Stimulated activated CD8-positive, alpha-beta memory T cell treated with anti-CD3 and anti-CD28 coated beads, Interleukin-7, amount 100 ng/mL, for 4 hours (primary cell): ENCODE data around the gene ICA1.
"Not testable (repeated sequence)": the region's sequence is repeated elsewhere in the genome, so short reads cannot be mapped to it uniquely, and the experiment has no call there.

Experiments
- DNase-seq, 2 donors: peaks; one replicate each; pipeline ENCODE4 v3.0.0-alpha.2; 2020; ENCODE audit warnings: low read depth in 2 of 2

Gene ICA1

DNA sequence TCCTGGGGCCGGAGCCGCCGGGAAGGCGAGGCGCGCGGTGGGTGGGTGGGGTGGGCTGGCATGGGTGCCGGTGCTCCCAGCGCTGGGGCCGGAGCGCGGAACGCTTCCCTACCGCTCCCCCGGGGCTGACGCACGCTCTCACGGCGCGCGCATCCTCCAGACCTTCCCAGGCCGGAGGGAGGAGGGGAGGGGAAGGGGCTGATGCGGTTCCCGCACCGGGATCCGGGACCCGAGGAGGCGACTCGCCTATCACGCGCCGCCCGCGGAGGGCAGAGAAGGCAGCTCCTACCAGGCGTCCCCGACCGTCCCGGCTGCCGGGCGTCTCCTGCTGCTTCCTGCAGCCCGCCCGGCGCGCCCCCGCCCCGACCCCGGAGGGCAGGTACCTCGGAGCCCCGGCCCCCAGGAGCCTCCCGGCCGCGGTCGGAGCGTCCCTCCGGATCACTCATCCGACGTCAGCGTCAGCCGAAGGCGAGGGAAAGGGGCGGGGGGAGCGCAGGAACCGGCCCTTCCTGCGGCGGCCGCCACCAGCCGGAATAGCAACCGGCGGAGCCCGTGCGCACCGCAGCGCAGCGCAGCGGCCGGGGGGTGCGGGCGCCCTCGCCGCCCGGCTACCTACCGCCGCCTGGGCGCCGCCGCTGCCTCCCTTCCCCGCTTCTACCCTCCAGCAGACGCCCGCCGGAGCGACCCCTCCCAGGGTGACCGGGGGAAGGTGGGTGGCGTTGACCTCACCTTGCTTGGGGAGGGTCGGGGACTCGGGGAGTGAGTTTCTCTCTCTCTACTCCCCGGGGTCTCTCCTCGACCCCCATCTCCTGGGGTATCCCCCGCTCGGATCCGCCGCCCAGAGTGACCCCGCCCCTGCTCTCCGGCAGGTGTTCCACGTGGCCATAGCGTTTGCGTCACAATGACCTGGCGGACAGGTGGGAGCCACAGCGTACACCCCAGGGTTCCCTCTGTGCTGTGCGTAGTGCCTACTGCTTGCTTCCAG, at the start of gene ICA1:
Gene ICA1 (minus strand): TSS at position 457 of the 985 bp plus-strand sequence. CDS start 26,241 bp downstream, outside the sequence.
- no peak for DNase-seq

DNA sequence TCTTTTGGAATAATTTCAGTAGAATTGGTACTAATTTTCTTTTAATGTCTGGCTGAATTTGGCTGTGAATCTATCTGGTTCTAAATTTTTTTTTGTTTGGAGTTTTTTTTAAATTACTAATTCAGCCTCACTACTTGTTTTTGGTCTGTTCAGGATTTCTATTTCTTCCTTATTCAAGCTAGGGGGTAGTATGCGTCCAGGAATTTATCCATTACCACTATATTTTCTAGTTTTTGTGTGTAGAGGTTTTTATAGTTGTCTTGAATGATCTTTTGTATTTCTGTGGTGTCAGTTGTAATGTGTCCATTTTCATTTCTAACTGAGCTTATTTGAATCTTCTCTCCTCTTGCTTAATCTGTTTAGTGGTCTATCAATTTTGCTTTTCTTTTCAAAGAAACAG, 48.9 kb upstream of the ICA1 start:
- no peak for DNase-seq

DNA sequence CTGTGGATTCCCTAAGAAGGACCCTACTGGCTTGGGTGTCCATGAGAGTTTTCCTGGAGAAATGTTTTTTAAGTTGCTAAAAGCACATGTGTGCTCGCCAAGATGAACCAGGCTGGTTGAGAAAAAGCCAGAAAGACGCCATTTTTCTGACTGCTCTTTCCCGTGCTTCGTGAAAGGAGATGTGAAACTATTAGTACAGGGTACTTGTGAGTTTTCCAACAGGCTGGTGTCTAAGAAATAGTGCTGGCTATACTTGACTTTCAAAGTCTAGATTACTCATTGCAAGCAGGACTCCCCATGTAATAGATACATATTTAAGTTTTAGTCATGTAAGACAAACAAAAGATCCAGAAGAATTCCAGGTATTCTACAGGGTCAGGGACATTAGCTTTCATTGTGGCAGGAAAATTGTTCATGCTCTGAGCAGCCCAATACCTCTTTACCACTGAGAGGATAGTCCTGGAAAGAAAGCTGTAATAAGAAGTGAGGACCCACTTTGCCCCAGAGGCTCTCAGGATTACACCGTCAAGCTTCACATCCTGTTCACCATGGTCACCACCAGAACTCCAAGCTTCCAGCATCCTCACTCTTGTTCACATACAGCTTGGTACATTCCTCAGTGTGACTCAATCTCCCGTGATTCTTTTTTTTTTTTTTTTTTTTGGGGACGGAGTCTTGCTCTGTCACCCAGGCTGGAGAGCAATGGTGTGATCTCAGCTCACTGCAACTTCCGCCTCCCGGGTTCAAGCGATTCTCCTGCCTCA, 43.8 kb upstream of the ICA1 start:
- DNase-seq = no peak

DNA sequence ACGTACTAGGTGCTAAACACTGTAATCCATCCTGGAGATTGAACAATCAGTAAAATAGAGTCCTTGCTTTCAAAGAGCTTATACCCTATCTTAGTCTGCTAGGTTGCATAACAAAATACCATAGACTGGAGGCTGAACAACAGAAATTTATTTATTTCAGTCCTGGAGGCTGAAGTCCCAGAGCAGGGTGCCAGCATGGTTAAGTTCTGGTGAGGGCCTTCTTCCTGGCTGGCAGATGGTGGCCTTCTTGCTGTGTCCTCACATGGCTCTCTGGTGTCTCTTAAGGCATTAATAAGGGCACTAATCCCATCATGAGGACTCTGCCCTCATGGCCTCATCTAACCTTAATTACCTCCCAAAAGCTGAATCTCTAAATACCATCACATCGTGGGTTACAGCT, 43.1 kb upstream of the ICA1 start:
- DNase-seq = no peak

DNA sequence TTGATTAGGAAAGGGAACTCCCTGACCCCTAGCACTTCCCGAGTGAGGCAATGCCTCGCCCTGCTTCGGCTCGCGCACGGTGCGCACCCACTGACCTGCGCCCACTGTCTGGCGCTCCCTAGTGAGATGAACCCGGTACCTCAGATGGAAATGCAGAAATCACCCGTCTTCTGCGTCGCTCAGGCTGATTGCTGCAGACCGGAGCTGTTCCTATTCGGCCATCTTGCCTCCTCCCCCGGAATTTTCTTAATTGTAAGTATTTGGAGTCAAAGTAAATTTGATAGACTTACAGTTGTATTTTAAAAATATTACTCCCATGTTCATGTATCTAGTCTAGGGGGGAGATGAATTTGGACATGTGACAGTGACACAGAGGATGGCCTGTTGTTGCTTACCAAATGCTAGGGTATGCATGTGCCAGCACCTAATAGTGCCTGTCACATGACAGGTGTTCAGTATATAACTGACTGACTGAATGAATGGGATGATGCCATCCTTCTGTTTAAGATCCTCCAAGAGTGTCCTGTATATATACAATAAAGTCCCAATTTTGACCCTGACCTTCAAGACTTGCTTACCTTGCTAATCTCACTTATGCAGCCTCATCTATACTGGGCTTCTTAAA, 42.0 kb upstream of the ICA1 start:
- DNase-seq = no peak

DNA sequence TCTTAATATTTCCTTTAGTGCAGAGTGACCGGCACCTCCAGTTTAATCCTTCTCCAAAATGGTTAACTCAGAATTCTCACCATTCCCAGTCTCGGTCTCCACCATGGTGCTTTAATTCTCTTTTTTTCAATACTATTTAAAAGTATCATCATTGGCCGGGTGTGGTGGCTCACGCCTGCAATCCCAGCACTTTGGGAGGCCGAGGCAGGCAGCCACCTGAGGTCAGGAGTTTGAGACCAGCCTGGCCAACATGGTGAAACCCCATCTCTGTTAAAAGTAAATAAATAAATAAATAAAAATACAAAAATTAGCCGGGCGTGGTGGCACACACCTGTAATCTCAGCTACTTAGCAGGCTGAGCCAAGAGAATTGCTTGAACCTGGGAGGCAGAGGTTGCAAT, 35.1 kb upstream of the ICA1 start:
- not testable (repeated sequence) for DNase-seq

DNA sequence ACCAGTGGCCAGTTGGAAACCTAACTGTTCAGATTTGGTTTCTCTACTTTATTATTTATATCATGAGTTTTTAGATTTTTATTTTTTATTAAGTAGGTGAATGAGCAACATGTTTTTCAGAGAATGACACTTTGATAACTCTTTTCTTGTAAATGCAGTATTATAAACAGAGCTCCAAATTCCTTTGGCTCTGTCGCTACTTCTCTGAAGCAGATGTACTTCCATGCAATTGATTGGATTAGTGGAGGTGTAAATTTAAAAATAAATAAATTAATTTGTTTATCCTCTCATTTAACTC, 34.3 kb upstream of the ICA1 start:
- DNase-seq = no peak

DNA sequence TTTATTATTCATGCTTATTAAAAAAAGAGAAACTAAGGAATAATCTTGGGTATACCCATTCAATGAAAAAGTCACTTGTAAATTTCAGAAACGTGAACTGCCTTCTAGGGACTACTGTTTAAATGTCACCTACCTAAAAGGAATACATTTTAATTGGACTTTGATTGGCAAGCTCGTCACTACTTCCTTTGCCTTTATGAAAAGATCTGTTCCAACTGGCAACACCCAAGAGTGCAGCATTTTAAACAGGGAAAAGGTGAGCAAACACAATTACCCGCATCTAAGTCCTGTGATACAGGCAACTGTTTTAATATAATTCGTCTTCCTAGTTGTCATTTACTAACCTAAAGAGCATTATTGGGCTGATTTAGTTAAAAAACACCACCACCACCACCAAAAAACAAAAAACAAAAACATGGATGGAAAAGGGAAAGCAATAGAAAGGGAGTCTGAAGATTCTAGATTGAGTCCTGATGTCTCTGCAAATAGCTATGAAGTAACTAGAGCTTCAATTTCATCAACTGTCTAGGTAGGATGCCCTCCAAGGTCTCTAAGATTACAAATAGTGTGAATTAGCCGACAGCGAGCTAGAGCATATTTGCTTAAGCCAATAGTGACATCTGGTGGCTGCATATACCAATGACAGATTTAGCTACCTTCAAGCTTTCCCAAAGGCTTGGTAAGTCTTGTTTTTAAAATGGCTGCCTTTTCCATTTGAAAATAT, 33.8 kb upstream of the ICA1 start:
- peak; percentile 8 for DNase-seq

DNA sequence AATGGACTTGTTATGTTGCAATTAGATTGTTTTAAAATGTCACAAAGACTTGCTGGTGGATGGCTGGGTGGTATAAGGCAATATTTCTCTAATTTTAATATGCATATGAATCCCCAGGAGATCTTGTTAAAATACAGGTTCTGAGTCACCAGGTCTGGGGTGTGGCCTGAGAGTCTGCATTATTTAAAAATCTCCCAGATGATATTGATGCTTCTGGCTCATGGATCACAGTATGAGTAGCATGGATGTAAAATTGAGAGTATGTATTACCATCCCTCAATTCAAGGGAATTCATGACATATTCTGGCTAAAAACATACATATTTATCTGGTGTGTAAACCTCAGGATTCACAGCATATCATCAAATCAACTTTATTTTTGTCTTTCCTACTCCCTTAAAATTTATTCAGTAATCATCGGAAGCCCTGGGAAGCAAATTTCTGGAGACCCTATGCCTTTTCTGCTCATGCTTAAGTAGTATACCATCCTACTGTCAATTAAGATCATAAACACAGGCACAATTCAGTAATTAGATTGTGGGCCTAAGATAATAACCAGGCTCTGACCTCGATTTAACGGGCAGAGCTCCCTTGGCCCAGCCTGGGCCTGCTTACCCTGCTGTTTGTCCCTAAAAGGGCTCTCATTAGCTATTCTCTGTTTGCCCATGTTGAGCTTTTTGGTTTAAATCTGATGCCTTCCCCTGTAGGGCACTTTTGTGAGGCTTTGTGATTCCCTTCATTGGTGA, 29.6 kb upstream of the ICA1 start:
- DNase-seq = no peak

DNA sequence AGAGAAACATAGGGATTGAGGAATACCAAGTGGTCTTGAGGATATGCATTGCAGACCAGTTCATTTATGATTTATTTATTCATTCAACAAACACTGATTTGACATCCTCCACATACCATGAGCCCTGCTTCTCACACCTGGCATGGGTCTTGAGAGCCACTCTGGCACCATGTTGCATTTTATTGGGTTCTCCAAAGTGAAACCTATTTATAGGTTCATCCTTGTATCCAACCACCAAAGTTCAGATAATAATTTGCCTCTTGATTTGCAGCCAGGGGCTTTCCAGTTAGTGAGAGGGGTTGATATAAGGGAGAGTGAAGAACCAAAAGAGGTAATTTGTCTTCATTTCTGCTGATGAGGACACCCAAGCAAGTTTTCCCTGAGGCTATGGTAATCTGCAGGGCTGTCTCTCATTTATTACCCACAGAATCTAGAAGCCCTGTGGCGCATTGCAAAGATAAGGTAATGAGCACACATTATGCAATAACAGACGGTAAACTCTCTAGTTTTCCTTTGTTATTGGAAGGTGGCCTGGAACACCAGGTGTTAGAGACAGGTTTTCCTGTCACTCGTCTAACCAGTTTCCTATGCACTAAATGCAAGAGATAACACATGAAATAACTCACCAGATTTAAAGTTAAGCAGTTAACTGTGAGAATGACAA, 28.8 kb upstream of the ICA1 start:
- DNase-seq = no peak

DNA sequence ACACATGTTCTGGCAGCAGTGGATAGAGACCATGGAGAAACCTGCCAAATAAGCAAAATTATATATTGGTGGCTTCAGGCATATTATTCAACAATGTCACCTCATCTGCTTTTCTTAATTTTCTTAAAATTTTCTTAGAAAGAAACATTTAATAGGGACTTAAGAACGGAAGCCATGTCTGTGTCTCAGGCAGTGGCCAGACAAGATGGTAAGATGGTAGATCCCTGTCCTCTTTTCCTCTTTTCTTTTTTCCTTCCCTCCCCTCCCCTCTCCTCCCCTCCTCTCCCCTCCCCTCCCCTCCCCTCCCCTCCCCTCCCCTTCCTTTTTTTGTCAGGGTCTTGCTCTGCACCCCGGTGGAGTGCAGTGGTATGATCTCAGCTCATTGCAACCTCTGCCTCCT, 24.2 kb upstream of the ICA1 start:
- DNase-seq = no peak

DNA sequence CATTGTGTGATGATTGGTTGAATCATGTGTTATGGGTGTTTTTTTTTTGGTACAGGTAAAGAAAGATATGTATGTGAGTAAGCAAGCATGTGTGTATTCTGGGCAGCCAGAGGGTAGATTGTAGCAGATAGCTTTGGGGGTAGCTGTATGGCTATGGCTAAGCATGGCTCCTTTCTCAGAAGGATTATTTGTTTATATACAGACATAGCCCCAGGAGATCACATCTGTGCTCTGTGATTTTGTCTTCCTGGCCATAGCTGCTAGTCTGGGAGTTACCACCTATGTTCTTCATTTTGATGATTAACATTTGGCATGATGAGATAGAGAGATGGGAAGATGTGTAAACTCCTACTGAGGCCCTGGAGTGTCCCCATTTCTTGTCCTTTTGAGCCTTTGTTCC, 23.2 kb upstream of the ICA1 start:
- DNase-seq = no peak

DNA sequence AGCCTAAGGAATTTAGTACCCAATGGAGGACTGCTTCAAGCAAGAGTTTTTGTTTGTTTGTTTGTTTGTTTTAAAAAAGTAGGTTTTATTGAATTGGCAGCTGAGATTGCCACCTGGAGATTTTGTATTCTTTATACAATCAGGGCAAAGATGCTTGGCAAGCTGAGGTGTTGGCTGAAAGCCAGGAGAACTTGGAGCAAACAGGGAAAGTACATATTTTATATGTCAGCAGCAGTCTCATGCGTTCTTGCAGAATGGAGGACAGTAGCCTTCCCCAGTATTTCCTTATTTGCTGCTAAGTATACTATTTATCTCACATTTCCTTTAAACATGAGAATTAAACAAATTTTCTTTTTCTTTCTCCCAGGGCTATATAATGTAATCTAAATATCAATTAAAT, 22.6 kb upstream of the ICA1 start:
- no peak for DNase-seq

DNA sequence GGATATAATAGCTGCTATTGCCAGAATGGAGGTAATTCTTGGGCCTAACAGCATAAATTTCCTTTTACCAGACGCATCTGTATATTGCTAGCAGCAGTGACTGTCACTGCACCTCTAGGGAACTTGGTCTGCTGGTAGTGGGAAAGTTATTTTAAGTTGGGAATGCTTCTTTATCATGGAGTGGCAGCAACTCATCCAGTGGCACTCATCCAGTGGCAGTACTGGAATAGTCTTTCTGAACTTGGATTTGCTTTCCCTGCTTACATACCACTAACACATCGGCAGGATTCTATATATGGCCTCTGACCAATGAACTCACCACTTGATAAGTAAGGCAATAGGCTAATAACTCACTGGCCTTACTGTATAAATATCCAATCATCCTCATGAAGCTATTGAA, 22.0 kb upstream of the ICA1 start:
- DNase-seq = no peak

DNA sequence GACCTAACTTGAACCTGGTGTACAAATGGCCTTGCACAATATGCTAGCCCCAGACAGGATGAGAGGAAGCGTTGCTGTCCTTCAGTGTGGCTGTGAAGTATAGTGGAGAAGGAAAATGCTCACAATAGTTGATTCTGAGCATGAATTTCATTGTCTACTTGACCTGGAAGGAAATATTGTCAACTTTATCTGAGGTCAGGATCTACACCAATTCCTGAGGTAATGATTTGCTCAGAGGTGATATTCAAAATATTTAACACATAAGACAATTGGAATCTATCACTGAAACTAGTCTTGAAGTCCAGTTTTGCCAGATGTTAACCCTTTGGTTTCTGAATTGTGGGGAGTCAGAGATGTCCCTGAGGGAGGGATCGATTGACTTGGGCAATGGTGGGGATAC, 20.9 kb upstream of the ICA1 start:
- DNase-seq = no peak

DNA sequence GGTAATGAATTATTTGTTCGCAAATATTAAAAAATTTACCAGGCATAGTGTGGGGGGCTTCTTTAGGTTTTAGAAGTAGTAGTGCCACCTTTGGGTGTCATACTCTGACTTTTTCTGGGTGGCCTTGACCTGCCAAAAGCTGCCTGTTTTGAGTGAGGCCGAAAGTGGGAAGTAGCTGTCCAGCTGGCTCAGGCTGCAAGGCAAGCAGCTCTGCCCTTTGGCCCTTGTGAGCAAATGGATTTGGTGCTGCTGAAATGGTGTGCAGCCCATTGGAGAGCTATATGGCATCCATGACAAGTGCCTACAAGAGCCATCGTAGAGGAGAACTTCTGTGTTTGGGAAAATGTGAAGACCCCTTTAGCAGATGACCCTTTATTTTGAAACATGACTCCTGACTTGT, 20.2 kb upstream of the ICA1 start:
- no peak for DNase-seq

DNA sequence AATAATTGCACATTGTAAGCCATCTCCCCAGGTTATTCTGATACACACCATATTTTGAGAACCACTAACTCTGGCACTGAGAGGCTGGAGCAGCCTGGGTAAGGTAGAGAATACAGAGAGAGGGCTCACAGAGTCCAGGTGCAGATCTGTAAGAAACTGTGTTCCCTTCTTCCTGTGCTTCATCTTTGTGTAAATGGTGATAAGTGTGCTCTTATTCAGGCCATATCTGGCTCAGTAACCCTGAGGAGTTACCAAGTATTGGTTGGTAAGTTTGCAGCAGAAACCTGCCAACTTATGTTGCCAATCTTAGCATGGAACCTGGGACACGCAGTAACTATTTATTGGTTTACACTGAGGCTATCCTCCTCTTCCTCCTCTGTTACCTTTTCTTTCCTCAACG, 16.2 kb upstream of the ICA1 start:
- DNase-seq = no peak

DNA sequence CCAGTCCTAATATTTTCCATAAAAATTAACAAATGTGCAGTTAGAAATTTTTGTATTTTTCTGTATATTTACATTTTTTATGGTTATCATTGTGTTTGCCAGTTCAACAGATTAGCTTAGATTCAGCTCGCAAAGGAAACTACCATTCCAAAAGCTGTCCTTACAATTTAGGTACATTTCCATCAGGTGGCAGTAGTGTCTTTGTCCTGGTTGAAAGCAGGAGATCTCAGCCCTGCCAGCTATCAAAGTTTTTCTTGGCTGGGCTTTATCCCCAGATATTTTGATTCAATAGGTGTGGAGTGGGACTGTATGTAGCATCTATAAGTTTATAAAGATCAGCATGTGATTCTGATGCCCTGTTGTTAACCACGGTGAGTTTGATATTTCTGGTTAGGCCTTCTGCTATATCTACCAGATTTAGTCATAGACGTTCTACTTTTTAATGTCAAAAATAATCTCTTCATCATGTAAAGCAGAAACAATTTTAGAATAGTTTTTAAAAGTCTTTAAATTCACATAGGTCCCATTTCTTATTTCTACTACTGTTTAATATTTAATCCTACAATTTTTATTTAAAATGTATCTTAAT, 15.5 kb upstream of the ICA1 start:
- DNase-seq = no peak

DNA sequence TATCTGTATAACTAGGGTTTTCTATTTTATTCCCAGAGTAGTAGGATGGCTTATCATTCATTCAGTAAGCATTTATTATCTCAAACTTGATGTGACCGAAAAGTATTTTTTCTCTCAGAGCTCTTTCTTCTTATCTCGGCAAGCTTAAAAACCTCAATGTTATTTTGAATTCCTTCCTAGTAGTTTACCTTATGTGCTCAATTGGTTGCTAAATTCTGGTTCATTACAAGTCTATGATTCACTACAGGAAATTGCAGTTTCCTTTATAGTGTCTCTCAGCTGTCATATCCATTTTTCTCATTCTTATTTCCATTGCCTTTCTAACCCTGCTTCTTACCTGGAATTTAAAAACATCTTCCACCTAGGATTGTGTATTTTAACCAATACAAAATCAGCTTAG, 12.6 kb upstream of the ICA1 start:
- DNase-seq = no peak

DNA sequence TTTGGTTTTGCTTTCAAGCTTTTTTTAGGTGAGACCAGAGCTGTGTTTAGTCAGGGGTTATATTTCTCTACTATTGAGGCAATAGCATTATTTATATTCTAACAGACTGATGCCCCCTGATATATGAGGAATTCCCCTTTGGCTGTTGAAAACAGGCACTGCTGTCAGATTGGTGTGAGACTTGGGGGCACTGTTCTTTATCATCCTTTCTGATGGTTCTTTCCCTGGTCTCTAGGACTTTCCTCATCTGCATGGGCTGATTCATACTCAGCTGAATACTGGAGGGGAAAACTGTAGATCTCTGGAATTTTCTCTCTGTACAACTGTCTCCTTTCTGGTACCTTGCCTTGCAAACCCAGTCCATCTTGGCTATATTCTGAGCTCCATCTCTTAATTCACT, 10.0 kb upstream of the ICA1 start:
- DNase-seq = no peak
